GM12801 (cell line): ENCODE results near the gene SERINC4.

Experiments
- TF ChIP-seq, protein P1 (sequence below): IDR thresholded peaks from one replicate; pipeline ENCODE4 v1.5.1; 2011; ENCODE audit warnings: control low read depth; ENCODE audit not compliant: insufficient read length; ENCODE audit errors: extremely low read depth

SERINC4 gene

GRCh38 chr15:43799945-43800285 is at the start of gene SERINC4:
Gene SERINC4 (minus strand): TSS chr15:43800220. CDS start chr15:43799986, 234 bp downstream.
- TF ChIP-seq, protein P1, sequence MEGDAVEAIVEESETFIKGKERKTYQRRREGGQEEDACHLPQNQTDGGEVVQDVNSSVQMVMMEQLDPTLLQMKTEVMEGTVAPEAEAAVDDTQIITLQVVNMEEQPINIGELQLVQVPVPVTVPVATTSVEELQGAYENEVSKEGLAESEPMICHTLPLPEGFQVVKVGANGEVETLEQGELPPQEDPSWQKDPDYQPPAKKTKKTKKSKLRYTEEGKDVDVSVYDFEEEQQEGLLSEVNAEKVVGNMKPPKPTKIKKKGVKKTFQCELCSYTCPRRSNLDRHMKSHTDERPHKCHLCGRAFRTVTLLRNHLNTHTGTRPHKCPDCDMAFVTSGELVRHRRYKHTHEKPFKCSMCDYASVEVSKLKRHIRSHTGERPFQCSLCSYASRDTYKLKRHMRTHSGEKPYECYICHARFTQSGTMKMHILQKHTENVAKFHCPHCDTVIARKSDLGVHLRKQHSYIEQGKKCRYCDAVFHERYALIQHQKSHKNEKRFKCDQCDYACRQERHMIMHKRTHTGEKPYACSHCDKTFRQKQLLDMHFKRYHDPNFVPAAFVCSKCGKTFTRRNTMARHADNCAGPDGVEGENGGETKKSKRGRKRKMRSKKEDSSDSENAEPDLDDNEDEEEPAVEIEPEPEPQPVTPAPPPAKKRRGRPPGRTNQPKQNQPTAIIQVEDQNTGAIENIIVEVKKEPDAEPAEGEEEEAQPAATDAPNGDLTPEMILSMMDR: no peak

DNA sequence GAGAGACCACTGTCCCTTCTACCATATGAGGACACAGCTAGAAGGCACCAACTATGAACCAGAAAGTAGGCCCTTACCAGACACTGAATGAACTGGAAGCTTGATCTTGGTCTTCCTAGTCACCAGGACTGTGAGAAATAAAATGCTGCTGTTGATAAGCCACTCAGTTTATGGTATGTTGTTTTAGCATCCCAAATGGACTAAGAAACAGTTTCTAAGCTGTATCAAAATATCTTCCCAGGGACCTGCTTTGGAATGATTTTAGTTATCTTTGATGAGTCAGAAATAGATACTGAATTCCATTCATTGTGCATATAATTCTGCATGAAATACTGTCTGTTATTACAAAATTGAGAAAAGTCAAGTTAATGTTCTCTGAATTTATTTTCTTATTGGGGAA is 45.4 kb upstream of the SERINC4 start:
- TF ChIP-seq, protein P1: no peak

- TF ChIP-seq, protein P1: no peak
Observed at GRCh38 chr15:43828061-43828657, 28.1 kb upstream of the SERINC4 start.

GRCh38 chr15:43826508-43827341 is 26.7 kb upstream of the SERINC4 start, which contains the start of gene WDR76:
Gene WDR76 (plus strand): TSS chr15:43827002. CDS start chr15:43827033, 31 bp downstream.
- TF ChIP-seq, protein P1: no peak

- TF ChIP-seq, protein P1: no peak
Observed at GRCh38 chr15:43826029-43826507, 26.0 kb upstream of the SERINC4 start.

DNA sequence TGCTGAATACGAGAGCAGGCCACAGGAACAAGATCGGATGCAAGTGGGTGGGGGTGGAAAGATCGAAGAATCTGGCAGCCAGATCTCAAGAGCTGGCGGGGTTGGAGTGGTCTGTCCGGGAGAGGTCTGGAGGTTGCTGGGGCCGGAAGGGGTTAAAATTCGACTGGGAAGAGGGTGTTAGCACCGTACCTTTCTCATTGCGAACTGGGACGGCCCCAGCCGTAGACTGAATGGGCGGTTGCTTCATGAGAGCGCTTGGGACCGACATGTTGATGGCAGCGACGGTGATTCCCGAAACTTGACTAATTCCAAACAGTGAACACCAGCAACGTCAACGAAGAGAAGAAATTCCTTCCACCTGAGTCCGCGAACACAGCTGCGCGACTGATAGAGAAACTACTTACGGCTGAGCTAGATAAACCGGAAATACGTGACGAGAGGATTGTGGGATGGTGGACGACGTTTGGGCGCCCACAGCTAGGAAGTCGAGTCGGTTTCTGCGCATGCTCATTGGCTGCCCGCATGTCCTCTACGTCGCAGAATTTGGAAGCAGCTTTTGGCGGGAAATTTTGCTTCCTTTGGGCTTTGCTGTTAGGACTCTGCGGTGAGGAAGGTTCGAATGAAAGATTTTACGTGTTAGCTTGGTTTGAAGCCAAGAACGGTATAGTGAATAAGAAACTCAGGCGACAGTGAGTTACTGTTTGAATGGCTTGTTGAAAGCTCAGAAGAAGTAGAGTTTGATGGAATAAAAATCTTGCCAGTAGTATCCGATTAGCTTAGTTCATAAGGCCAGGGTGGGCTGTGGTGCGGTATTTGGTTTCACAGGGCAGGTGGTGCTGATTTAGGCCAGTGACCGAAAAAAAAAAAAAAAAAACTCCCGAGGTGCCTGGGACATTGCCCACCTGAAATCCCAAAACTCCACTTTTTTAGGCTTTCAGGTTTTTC is 24.6 kb upstream of the SERINC4 start, which contains the start of gene MFAP1:
TSS of gene MFAP1 (minus strand) at position 389 of the 945 bp plus-strand sequence. CDS start at position 268, 121 bp downstream.
- TF ChIP-seq, protein P1: no peak
